SH-SY5Y (cell line): ENCODE data around the gene MCHR2.

Experiments used
- GATA2 ChIP-seq: IDR thresholded peaks from 2 replicates; pipeline ENCODE4 v1.6.1; 2011; ENCODE audit warnings: mild to moderate bottlenecking, low read depth, low read length
- GATA3 ChIP-seq: IDR thresholded peaks from 2 replicates; pipeline ENCODE4 v1.6.1; 2011; ENCODE audit warnings: low read depth, mild to moderate bottlenecking, low read length, moderate library complexity

MCHR2 gene

GRCh38 chr6:99993533-99994251 lies at the start of gene MCHR2:
Gene MCHR2, minus strand, starts transcription at chr6:99994223. Its CDS starts 38,076 bp downstream, at chr6:99956147.
- TF ChIP-seq GATA2 (no peak), GATA3 (no peak)

GRCh38 chr6:100035873-100036653 lies 42.0 kb upstream of the MCHR2 start:
- TF ChIP-seq GATA2 (no peak), GATA3 (no peak)

- TF ChIP-seq GATA2 = no peak
Measured at GRCh38 chr6:100023798-100024197, 29.8 kb upstream of the MCHR2 start.

- TF ChIP-seq GATA3 = no peak
- TF ChIP-seq GATA2 = no peak
Measured at GRCh38 chr6:100022847-100023246, 28.8 kb upstream of the MCHR2 start.

GRCh38 chr6:100008857-100009256 lies 14.8 kb upstream of the MCHR2 start:
- no peak for TF ChIP-seq GATA3
- no peak for TF ChIP-seq GATA2

GRCh38 chr6:100001915-100002388 lies 7.9 kb upstream of the MCHR2 start:
- TF ChIP-seq GATA3 = no peak
- no peak for TF ChIP-seq GATA2

GRCh38 chr6:99997141-99997540 lies 3.1 kb upstream of the MCHR2 start:
- TF ChIP-seq GATA2 = no peak
- TF ChIP-seq GATA3 = no peak

GRCh38 chr6:99995916-99996315 lies 1.9 kb upstream of the MCHR2 start:
- TF ChIP-seq GATA2 = no peak
- no peak for TF ChIP-seq GATA3

- no peak for TF ChIP-seq GATA2
- no peak for TF ChIP-seq GATA3
Measured at GRCh38 chr6:99993146-99993532, 884 bp downstream of the MCHR2 start.

GRCh38 chr6:99991955-99992354 lies 2.1 kb downstream of the MCHR2 start:
- TF ChIP-seq GATA3 (no peak), GATA2 (no peak)

- no peak for TF ChIP-seq GATA2
Measured at GRCh38 chr6:99980741-99981140, 13.3 kb downstream of the MCHR2 start.

- TF ChIP-seq GATA2 = no peak
- TF ChIP-seq GATA3 = no peak
Measured at GRCh38 chr6:99979953-99980352, 14.1 kb downstream of the MCHR2 start.

GRCh38 chr6:99967052-99967451 lies 27.0 kb downstream of the MCHR2 start:
- TF ChIP-seq GATA2 (no peak), GATA3 (no peak)

GRCh38 chr6:99960027-99960426 lies 34.0 kb downstream of the MCHR2 start:
- no peak for TF ChIP-seq GATA2
- TF ChIP-seq GATA3 = no peak

- TF ChIP-seq GATA3 (no peak), GATA2 (no peak)
Measured at GRCh38 chr6:99951016-99951805, 42.8 kb downstream of the MCHR2 start.
